SU-DHL-6 (cell line): ENCODE data around the gene FRMPD4.

Experiments
- H2AFZ ChIP-seq: fragments of 200-600 bp; sonication (generic); 2 replicates; pipeline ENCODE4 v1.6.1; 2014; ENCODE audit warnings: low read depth, mild to moderate bottlenecking, moderate library complexity, mixed read lengths, antibody characterized with exemption, low read length; ENCODE audit not compliant: severe bottlenecking
- H3F3A ChIP-seq: fragments of 200-600 bp; shearing (Covaris generic); 2 replicates; pipeline ENCODE4 v1.6.0; 2016; ENCODE audit warnings: antibody characterized with exemption, mild to moderate bottlenecking; ENCODE audit not compliant: insufficient read depth
- H3K27ac ChIP-seq: fragments of 200-600 bp; sonication (generic); 2 replicates; pipeline ENCODE4 v1.5.1; 2016; ENCODE audit warnings: low read depth, mild to moderate bottlenecking, low read length, moderate library complexity, mixed read lengths
- H3K27me3 ChIP-seq: fragments of 200-600 bp; sonication (generic), shearing (Covaris generic); 2 replicates; pipeline ENCODE4 v1.6.0; 2014; ENCODE audit warnings: mild to moderate bottlenecking, low read length
- H3K36me3 ChIP-seq: fragments of 200-600 bp; sonication (generic); 2 replicates; pipeline ENCODE4 v1.6.1; 2014; ENCODE audit warnings: mild to moderate bottlenecking, low read length, mixed read lengths
- H3K4me2 ChIP-seq: fragments of 300-600, 200-600 bp; shearing (Covaris generic), sonication (generic); 2 replicates; pipeline ENCODE4 v1.6.0; 2014; ENCODE audit warnings: low read length, low read depth, mild to moderate bottlenecking; ENCODE audit not compliant: poor library complexity, severe bottlenecking
- H3K4me3 ChIP-seq: fragments of 200-600 bp; sonication (generic); 2 replicates; pipeline ENCODE4 v1.5.1; 2014; ENCODE audit warnings: antibody characterized with exemption, low read length, mild to moderate bottlenecking, mixed read lengths; ENCODE audit not compliant: insufficient read depth, poor library complexity, severe bottlenecking
- H3K79me2 ChIP-seq: fragments of 200-600 bp; sonication (generic); 2 replicates; pipeline ENCODE4 v1.6.1; 2014; ENCODE audit warnings: mild to moderate bottlenecking, low read length, moderate library complexity; ENCODE audit not compliant: insufficient read depth
- H3K9ac ChIP-seq: fragments of 200-600 bp; sonication (generic); 2 replicates; pipeline ENCODE4 v1.7.0; 2014; ENCODE audit warnings: mild to moderate bottlenecking, low read length
- H3K9me2 ChIP-seq: fragments of 200-600 bp; sonication (generic); replicated peaks from 2 replicates; pipeline ENCODE4 v1.6.1; 2014; ENCODE audit warnings: low read length; ENCODE audit not compliant: insufficient read depth
- H3K9me3 ChIP-seq: fragments of 200-600 bp; sonication (generic); 2 replicates; pipeline ENCODE4 v1.6.1; 2014; ENCODE audit warnings: low read length, mixed read lengths; ENCODE audit not compliant: insufficient read depth
- H4K20me1 ChIP-seq: fragments of 200-600 bp; sonication (generic); 2 replicates; pipeline ENCODE4 v1.6.1; 2014; ENCODE audit warnings: low read depth, mild to moderate bottlenecking, antibody characterized with exemption, low read length, moderate library complexity, mixed read lengths
- EZH2phosphoT487 ChIP-seq: fragments of 200-600 bp; sonication (generic), shearing (Covaris generic); conservative IDR thresholded peaks from 2 replicates; pipeline ENCODE4 v1.6.1; 2018; ENCODE audit warnings: mild to moderate bottlenecking, antibody characterized with exemption, low read length, moderate library complexity, mixed read lengths
- TF ChIP-seq, protein P1 (sequence below): fragments of 200-600 bp; sonication (generic); IDR thresholded peaks from one replicate; pipeline ENCODE4 v1.5.1; 2017; ENCODE audit warnings: antibody characterized with exemption, mild to moderate bottlenecking, low read length, moderate library complexity; ENCODE audit not compliant: insufficient read depth, poor library complexity, severe bottlenecking

Gene FRMPD4

DNA sequence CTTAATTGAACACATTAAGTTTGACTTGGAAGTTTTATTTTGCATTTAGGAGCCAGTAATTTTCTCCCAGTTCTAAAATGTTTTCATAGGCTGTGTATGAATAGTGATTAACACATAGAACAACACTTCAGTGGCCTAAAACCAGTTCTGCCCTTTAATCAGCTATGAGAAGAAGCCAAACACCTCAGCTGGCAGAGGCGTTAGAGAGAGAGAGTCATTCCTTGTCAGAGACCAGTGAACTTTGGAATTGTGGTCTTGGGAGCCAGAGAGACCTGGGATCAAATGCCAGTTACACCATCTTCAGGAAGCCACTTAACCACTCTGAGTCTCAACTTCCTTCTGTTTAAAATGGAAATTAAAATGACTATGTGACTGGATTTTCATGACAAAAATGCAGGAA lies 613.6 kb downstream of the FRMPD4 start:
- H3K9me3 ChIP-seq, result no peaks in the 10 kb centered on the region
- no peaks in the 10 kb centered on the region for H4K20me1 ChIP-seq
- H3K79me2 ChIP-seq, result no peaks in the 10 kb centered on the region
- no peak overlapping the region for H3K9ac ChIP-seq
- H3K4me3 ChIP-seq, result no peak overlapping the region
- H3K9me2 ChIP-seq, result no peaks in the 10 kb centered on the region
- TF ChIP-seq, protein P1, sequence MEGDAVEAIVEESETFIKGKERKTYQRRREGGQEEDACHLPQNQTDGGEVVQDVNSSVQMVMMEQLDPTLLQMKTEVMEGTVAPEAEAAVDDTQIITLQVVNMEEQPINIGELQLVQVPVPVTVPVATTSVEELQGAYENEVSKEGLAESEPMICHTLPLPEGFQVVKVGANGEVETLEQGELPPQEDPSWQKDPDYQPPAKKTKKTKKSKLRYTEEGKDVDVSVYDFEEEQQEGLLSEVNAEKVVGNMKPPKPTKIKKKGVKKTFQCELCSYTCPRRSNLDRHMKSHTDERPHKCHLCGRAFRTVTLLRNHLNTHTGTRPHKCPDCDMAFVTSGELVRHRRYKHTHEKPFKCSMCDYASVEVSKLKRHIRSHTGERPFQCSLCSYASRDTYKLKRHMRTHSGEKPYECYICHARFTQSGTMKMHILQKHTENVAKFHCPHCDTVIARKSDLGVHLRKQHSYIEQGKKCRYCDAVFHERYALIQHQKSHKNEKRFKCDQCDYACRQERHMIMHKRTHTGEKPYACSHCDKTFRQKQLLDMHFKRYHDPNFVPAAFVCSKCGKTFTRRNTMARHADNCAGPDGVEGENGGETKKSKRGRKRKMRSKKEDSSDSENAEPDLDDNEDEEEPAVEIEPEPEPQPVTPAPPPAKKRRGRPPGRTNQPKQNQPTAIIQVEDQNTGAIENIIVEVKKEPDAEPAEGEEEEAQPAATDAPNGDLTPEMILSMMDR, result no peak
- TF ChIP-seq EZH2phosphoT487, result no peak
- H3F3A ChIP-seq, result no peaks in the 10 kb centered on the region
- no peak overlapping the region for H3K27ac ChIP-seq
- no peak overlapping the region for H2AFZ ChIP-seq
- H3K27me3 ChIP-seq, result no peaks in the 10 kb centered on the region
- H3K36me3 ChIP-seq, result no peaks in the 10 kb centered on the region
- no peak overlapping the region for H3K4me2 ChIP-seq

DNA sequence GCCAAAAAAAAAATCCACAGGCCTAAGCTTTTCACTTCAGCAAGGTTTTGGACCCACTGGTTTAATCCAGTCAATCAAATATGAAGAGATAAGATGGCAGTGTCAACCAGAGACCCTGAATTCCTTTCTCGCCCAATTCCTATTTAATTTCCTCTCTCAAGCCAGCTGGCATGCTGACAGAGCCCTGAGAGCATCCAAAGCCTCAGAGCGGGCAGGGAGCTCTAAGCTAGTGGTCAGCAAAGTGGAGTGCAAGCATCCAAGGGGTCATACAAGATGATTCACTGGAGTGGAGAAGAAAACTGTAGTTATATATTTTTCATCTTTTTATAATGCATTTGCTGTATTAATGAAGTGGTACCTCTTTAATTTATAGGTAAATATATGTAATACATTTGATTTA lies 615.1 kb downstream of the FRMPD4 start:
- H3K4me2 ChIP-seq, result no peak overlapping the region
- H2AFZ ChIP-seq, result no peak overlapping the region
- H3K36me3 ChIP-seq, result no peaks in the 10 kb centered on the region
- H3K9ac ChIP-seq, result no peak overlapping the region
- H3K9me2 ChIP-seq, result no peaks in the 10 kb centered on the region
- no peaks in the 10 kb centered on the region for H3K27me3 ChIP-seq
- H3K4me3 ChIP-seq, result no peak overlapping the region
- no peaks in the 10 kb centered on the region for H3F3A ChIP-seq
- no peak overlapping the region for H3K27ac ChIP-seq
- no peak for TF ChIP-seq EZH2phosphoT487
- TF ChIP-seq, protein P1, result no peak
- H3K79me2 ChIP-seq, result no peaks in the 10 kb centered on the region
- no peaks in the 10 kb centered on the region for H3K9me3 ChIP-seq
- H4K20me1 ChIP-seq, result no peaks in the 10 kb centered on the region

- Histone ChIP-seq H2AFZ (no peak overlapping the region), H3K4me2 (no peak overlapping the region), H3K9ac (no peak overlapping the region), H4K20me1 (no peaks in the 10 kb centered on the region), H3K9me3 (no peaks in the 10 kb centered on the region), H3K4me3 (no peak overlapping the region), H3K36me3 (no peaks in the 10 kb centered on the region), H3K9me2 (no peaks in the 10 kb centered on the region), H3K27me3 (no peaks in the 10 kb centered on the region), H3F3A (no peaks in the 10 kb centered on the region), H3K27ac (no peak overlapping the region), H3K79me2 (no peaks in the 10 kb centered on the region)
- TF ChIP-seq EZH2phosphoT487, result no peak
- TF ChIP-seq, protein P1, result no peak
Observed at GRCh38 chrX:12758291-12758690, 620.0 kb downstream of the FRMPD4 start.

DNA sequence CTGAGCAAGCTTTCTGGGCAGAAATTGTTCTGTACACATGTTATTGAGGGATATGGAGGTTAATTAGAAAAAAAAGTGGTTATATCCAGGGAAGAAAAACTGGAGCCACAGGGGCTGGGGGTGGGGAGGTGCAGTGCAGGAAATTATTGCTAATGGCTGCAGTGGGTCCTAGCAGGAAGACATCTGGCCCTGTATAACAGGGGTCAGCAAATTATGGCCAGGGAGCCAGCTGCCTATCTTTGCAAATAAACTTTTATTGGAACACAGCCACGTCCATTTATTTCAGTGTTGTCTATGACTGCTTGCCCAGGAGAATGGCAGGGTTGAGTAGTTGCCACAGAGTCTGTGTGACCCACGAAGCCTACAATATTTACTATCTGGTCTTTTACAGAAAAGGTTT lies 629.6 kb downstream of the FRMPD4 start:
- Histone ChIP-seq H3K9ac (no peak overlapping the region), H3K27ac (no peak overlapping the region), H4K20me1 (no peaks in the 10 kb centered on the region), H3K36me3 (no peaks in the 10 kb centered on the region), H3K9me3 (no peaks in the 10 kb centered on the region), H3K27me3 (no peaks in the 10 kb centered on the region), H3K4me2 (no peak overlapping the region), H3K79me2 (no peaks in the 10 kb centered on the region), H2AFZ (no peak overlapping the region), H3K4me3 (no peak overlapping the region), H3K9me2 (no peaks in the 10 kb centered on the region), H3F3A (no peaks in the 10 kb centered on the region)
- TF ChIP-seq, protein P1, result no peak
- no peak for TF ChIP-seq EZH2phosphoT487
